Prostate gland (tissue), 2 donors: ENCODE results near the gene ZNF587B.
"Not testable (repeated sequence)": the region's sequence is repeated elsewhere in the genome, so short reads cannot be mapped to it uniquely, and the experiment has no call there.

Experiments
- CTCF ChIP-seq, 4 experiments: fragments of 200-600 bp in 2 of 4; fragments of 450-650 bp in 2 of 4; sonication (generic) in 2 of 4; IDR thresholded peaks; 1 replicate in 3 of 4; 2 replicates in 1 of 4; pipeline ENCODE4 v1.5.1; 2016 to 2019; ENCODE audit warnings: antibody characterized with exemption in 4 of 4, mild to moderate bottlenecking in 2 of 4, moderate library complexity in 2 of 4
- POLR2A ChIP-seq: fragments of 450-650 bp; IDR thresholded peaks from one replicate; pipeline ENCODE4 v1.6.1; 2016; ENCODE audit warnings: antibody characterized with exemption, mild to moderate bottlenecking
- POLR2AphosphoS5 ChIP-seq: sonication (generic); formaldehyde crosslinking; IDR thresholded peaks from one replicate; pipeline ENCODE4 v1.6.1; 2017; ENCODE audit warnings: antibody characterized with exemption

GRCh38 chr19:57796580-57796979 is 33.5 kb upstream of the ZNF587B start:
- not testable (repeated sequence) for TF ChIP-seq CTCF (IDR thresholded peaks at IDR 0.05); POLR2AphosphoS5; POLR2A
